ENCODE results near the gene TCTN1.

Gene TCTN1

DNA sequence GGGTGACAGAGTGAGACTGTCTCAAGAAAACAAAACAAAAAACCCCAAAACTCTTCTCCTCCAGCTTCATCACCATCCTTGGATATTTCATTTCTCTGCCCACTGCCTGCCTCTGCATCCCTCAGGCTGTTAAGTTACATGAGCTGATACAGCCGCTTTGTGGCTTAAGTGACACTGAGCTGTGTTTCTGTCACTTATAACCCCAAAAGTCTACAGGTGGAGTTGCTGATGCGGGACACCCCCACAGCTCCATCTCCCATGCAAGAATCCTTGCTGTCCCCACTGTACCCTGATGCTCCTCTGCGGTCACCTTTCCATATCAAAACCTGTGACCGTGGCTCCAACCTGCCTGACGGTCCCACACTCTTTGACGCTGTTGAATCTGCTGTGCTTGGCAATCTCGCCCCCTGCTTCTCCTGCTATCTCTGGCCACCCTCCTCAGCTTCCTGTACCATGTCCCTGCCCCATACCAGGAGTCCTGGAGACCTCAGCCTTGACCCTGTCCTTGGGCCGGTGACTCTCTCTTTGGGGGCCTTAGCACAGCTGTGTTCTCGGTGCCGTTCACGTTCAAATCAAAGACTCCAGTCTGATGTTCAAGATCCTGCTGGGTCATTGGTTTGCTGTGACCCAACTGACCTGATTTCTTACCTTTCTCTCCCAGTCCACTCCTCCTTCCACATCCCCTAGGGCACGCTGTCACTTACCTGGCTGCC is 54.7 kb downstream of the TCTN1 start:
- Histone ChIP-seq H3K27me3 (replicated peaks) (no peaks in the 10 kb centered on the region), H3K36me3 (replicated peaks) (no peaks in the 10 kb centered on the region), H3K27ac (no peak overlapping the region), H3K4me3 (ENCODE audit: low read depth, low read length) (no peak overlapping the region)
- in situ Hi-C loops (cut with HindIII; ENCODE audit: low pct_ligation_motif_present, low sequenced_read_pairs): no loop called here
- DNase-seq: no peak
- TF ChIP-seq CTCF (IDR thresholded peaks at IDR 0.05; ENCODE audit: low read depth, low read length, missing control alignments): no peak

- TF ChIP-seq CTCF (IDR thresholded peaks at IDR 0.05; ENCODE audit: low read depth, low read length, missing control alignments): no peak
- Histone ChIP-seq H3K27me3 (replicated peaks) (no peaks in the 10 kb centered on the region), H3K27ac (no peak overlapping the region), H3K36me3 (replicated peaks) (no peaks in the 10 kb centered on the region), H3K4me3 (ENCODE audit: low read depth, low read length) (no peak overlapping the region)
- no peak for DNase-seq
- in situ Hi-C loops (cut with HindIII; ENCODE audit: low pct_ligation_motif_present, low sequenced_read_pairs): no loop called here
Measured at GRCh38 chr12:110669193-110669502, 55.2 kb downstream of the TCTN1 start.

GRCh38 chr12:110670161-110670701 is 56.3 kb downstream of the TCTN1 start:
- no peak overlapping the region for H3K27ac ChIP-seq

DNA sequence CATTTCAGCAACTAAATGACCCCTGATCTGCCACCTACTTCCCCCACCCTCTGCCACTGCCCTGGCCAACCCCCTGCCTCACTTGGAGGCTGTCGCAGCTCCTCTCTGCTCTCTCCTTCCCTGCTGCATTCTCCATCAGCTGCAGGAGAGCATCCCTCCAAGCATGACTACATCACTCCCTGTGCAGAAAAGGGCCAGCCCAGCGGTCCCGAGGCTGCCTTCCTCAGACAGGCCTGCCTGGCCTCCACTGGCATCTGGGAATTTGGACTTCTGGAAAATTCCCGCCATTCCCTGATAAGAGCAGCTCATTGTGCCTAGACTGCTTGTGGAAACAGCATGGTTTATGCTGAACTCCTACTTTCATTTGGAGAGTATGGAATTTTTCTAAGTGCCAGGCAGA is 62.2 kb downstream of the TCTN1 start:
- Histone ChIP-seq H3K27ac (no peak overlapping the region), H3K36me3 (replicated peaks) (no peaks in the 10 kb centered on the region), H3K27me3 (replicated peaks) (no peaks in the 10 kb centered on the region), H3K4me3 (ENCODE audit: low read depth, low read length) (no peak overlapping the region)
- in situ Hi-C loops (cut with HindIII; ENCODE audit: low pct_ligation_motif_present, low sequenced_read_pairs): no loop called here
- no peak for TF ChIP-seq CTCF (IDR thresholded peaks at IDR 0.05; ENCODE audit: low read depth, low read length, missing control alignments)
- no peak for DNase-seq

More at GRCh38 chr12:110670161-110670701, 56.3 kb downstream of the TCTN1 start:
- TF ChIP-seq CTCF (IDR thresholded peaks at IDR 0.05; ENCODE audit: low read depth, low read length, missing control alignments): no peak
- Histone ChIP-seq H3K36me3 (replicated peaks) (no peaks in the 10 kb centered on the region), H3K27me3 (replicated peaks) (no peaks in the 10 kb centered on the region), H3K4me3 (ENCODE audit: low read depth, low read length) (no peak overlapping the region)
- DNase-seq: no peak
- in situ Hi-C loops (cut with HindIII; ENCODE audit: low pct_ligation_motif_present, low sequenced_read_pairs): no loop called here

DNA sequence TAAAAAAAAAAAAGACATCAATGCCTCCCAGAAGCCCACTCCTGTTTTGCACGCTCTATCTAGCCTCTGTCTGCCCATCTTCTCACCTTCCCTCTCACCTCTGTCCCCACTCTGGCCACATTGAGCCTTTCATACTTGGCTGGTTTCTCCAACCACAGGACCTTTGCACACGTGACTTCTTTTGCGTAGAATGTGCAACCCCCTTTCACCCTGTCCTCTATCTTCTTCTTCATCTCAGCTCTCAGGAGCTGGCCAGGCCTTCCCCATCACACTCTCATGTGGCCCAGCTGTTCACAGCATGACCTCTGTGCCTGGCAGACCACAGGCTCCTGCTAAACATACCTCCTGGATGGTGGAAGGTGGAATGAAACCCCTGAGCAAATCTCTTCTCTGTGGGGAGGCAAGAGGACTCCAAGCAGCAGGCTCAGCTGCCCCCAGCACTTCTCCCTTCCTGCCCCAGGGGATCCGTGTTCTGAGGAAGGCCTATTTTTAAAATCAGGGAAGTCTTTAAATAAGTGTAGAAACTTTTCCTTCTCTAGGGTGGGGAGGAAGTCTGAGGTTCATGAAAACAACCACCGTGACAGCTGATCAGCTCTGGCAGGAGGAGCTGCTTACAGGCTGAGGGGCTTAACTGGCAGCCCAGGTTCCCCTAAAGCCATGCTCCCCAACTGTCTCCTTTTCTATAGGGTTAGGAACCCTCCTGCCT is 63.4 kb downstream of the TCTN1 start:
- TF ChIP-seq CTCF (IDR thresholded peaks at IDR 0.05; ENCODE audit: low read depth, low read length, missing control alignments): no peak
- in situ Hi-C loops (cut with HindIII; ENCODE audit: low pct_ligation_motif_present, low sequenced_read_pairs): no loop called here
- H3K27me3 ChIP-seq (replicated peaks): no peaks in the 10 kb centered on the region
- H3K36me3 ChIP-seq (replicated peaks): no peaks in the 10 kb centered on the region
- no peak overlapping the region for H3K27ac ChIP-seq
- no peak overlapping the region for H3K4me3 ChIP-seq (ENCODE audit: low read depth, low read length)
- no peak for DNase-seq

All from brain microvascular endothelial cell (primary cell).